ENCODE data around the gene GRIA2. TPM values are rescaled to one million over a fixed set of nuclear protein-coding genes. Genes with fewer than 3 reads are reported as not detected.

The GRIA2 gene
- polyA plus RNA-seq, 3 donors, result not detected

DNA sequence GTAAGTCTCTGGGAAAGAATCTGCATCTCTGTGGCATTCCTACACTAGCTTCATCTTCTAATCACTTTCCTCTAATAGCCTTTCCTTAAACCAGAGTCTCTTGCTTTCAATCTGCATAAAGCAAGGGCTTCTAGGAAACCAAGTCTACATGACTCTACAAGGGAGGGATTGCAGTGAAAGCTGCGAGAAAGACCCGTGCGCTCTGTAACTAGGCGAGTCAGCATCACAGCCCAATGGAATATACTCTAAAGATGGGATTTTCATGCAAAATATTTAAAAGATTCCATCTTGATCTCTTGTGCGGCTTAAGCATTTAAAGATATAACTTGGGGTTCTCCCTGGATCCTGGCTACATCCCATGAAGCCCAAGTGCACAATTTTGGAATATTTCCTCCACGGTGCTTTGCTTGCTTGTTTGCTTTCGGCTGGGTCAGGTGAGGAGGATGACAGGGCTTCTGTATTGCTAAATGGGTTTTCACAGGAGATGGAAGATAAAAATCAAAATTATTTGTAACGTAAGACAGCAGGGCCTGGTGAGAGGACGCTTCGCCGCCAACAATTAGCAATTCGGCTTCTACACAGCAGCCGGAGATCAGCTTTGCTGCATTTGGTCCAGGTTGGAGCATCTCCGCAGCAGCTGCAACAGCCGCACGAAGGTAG lies 687 bp upstream of the GRIA2 start:
- Histone ChIP-seq H3K4me1 (ENCODE audit: control insufficient read depth in 1 of 2, insufficient read depth in 2 of 2, low read length in 2 of 2) (no peaks in the 10 kb centered on the region), H3K27me3 (ENCODE audit: control insufficient read depth in 2 of 2, insufficient read depth in 2 of 2, low read length in 2 of 2) (peaks cover 42 to 55% of the 10 kb centered on the region in 2 donors), H3K79me2 (ENCODE audit: insufficient read depth, low read length) (no peaks in the 10 kb centered on the region), H2AFZ (ENCODE audit: insufficient read depth, low read depth, low read length, poor library complexity, severe bottlenecking) (no peak overlapping the region), H4K20me1 (ENCODE audit: insufficient read depth, low read length) (no peaks in the 10 kb centered on the region), H3K9me3 (replicated peaks in 1 of 2; ENCODE audit: control insufficient read depth in 1 of 2, insufficient read depth in 1 of 2, low read length in 2 of 2) (peaks cover 3 to 31% of the 10 kb centered on the region in 2 donors), H3K9ac (ENCODE audit: insufficient read depth, low read length, poor library complexity, severe bottlenecking) (no peak overlapping the region), H3K4me2 (replicated peaks; ENCODE audit: extremely low read depth, low read length, poor library complexity, severe bottlenecking) (peak overlapping the region; percentile 45), H3K27ac (ENCODE audit: low read depth in 1 of 2, low read length in 2 of 2) (no peak overlapping the region), H3K36me3 (replicated peaks in 1 of 2; ENCODE audit: control insufficient read depth in 1 of 2, insufficient read depth in 2 of 2, low read length in 2 of 2) (no peaks in the 10 kb centered on the region), H3K4me3 (replicated peaks in 1 of 3; ENCODE audit: low read depth in 2 of 3, low read length in 3 of 3) (no peak overlapping the region)
- H3K4me3 Mint-ChIP-seq, result peak overlapping the region in 1 of 2 donors; percentile 77
- peaks cover 49 to 65% (median 50%) of the 10 kb centered on the region in 3 donors for H3K27me3 Mint-ChIP-seq (ENCODE audit: low read depth in 3 of 3)
- no peak overlapping the region for H3K27ac Mint-ChIP-seq
- H3K9me3 Mint-ChIP-seq, result peaks cover 0 to 16% (median 9%) of the 10 kb centered on the region in 7 donors
- intact Hi-C loops (cut with micrococcal nuclease), result loop anchor here in 1 of 2 donors (5.0 kb wide), 1 partner anchor 752 kb away; no protein-coding TSS in a partner anchor
- no peak for DNase-seq
- H3K4me1 Mint-ChIP-seq, result peaks cover 8% of the 10 kb centered on the region
- no peak for TF ChIP-seq CTCF (IDR thresholded peaks at IDR 0.05)
- H3K36me3 Mint-ChIP-seq, result peaks cover 0 to 7% of the 10 kb centered on the region in 2 donors
- 20% methylated on average over 15 of the region's 16 CpGs for WGBS (ENCODE audit: insufficient coverage)

- H3K27me3 Mint-ChIP-seq (ENCODE audit: low read depth in 3 of 3), result peaks cover 49 to 65% (median 53%) of the 10 kb centered on the region in 3 donors
- H3K27ac Mint-ChIP-seq, result peak overlapping the region in 1 of 7 donors; percentile 7
- peaks cover 0 to 7% of the 10 kb centered on the region in 2 donors for H3K36me3 Mint-ChIP-seq
- Histone ChIP-seq H3K9ac (ENCODE audit: insufficient read depth, low read length, poor library complexity, severe bottlenecking) (no peak overlapping the region), H3K9me3 (replicated peaks in 1 of 2; ENCODE audit: control insufficient read depth in 1 of 2, insufficient read depth in 1 of 2, low read length in 2 of 2) (peaks cover 3 to 31% of the 10 kb centered on the region in 2 donors), H4K20me1 (ENCODE audit: insufficient read depth, low read length) (no peaks in the 10 kb centered on the region), H2AFZ (ENCODE audit: insufficient read depth, low read depth, low read length, poor library complexity, severe bottlenecking) (no peak overlapping the region), H3K4me2 (replicated peaks; ENCODE audit: extremely low read depth, low read length, poor library complexity, severe bottlenecking) (no peak overlapping the region), H3K4me3 (replicated peaks in 1 of 3; ENCODE audit: low read depth in 2 of 3, low read length in 3 of 3) (no peak overlapping the region), H3K4me1 (ENCODE audit: control insufficient read depth in 1 of 2, insufficient read depth in 2 of 2, low read length in 2 of 2) (no peaks in the 10 kb centered on the region), H3K36me3 (replicated peaks in 1 of 2; ENCODE audit: control insufficient read depth in 1 of 2, insufficient read depth in 2 of 2, low read length in 2 of 2) (no peaks in the 10 kb centered on the region), H3K27ac (ENCODE audit: low read depth in 1 of 2, low read length in 2 of 2) (no peak overlapping the region), H3K27me3 (ENCODE audit: control insufficient read depth in 2 of 2, insufficient read depth in 2 of 2, low read length in 2 of 2) (peaks cover 42 to 60% of the 10 kb centered on the region in 2 donors), H3K79me2 (ENCODE audit: insufficient read depth, low read length) (no peaks in the 10 kb centered on the region)
- H3K9me3 Mint-ChIP-seq, result peaks cover 0 to 16% (median 9%) of the 10 kb centered on the region in 7 donors
- H3K4me1 Mint-ChIP-seq, result peaks cover 8% of the 10 kb centered on the region
- 9% methylated on average over 20 of the region's 24 CpGs for WGBS (ENCODE audit: insufficient coverage)
- no peak for TF ChIP-seq CTCF (IDR thresholded peaks at IDR 0.05)
- H3K4me3 Mint-ChIP-seq, result peak overlapping the region in 1 of 2 donors; percentile 87
- intact Hi-C loops (cut with micrococcal nuclease), result no loop called here
- DNase-seq, result no peak
Observed at GRCh38 chr4:157221426-157221894, 932 bp downstream of the GRIA2 start.
